Esophagus squamous epithelium (tissue), 4 donors: ENCODE data around the gene GRXCR2.

Experiments
- POLR2A ChIP-seq, 4 donors: fragments of 450-650 bp; IDR thresholded peaks; one replicate each; pipeline ENCODE4 v1.6.1; 2017; ENCODE audit warnings: antibody characterized with exemption in 4 of 4, mild to moderate bottlenecking in 4 of 4, moderate library complexity in 3 of 4
- TF ChIP-seq, protein P1 (sequence below), 6 experiments: fragments of 450-650 bp in 4 of 6; fragments of 200-600 bp in 2 of 6; sonication (generic) in 2 of 6; IDR thresholded peaks; one replicate each; pipeline ENCODE4 v1.5.1; 2016 to 2019; ENCODE audit warnings: antibody characterized with exemption in 6 of 6, mild to moderate bottlenecking in 4 of 6, moderate library complexity in 4 of 6

DNA sequence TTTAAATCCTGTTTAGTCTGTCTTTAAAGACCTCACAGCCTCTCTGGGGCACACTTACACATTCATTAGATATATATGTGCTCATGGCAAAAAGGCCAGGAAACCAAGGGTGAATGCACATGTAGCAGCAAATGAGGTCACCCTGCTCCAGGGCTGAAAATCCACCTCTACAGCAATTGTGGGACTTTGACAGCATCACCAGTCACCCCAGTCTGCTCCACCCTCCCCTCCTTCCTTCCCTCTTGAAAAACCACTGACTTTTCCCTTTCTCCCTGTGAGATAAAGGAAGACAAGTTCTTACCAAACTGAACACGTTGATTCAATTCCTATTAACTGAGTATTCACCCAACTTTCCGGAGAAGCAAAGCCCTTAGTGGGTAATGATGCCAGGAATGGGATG is 48.4 kb upstream of the GRXCR2 start:
- TF ChIP-seq, protein P1, sequence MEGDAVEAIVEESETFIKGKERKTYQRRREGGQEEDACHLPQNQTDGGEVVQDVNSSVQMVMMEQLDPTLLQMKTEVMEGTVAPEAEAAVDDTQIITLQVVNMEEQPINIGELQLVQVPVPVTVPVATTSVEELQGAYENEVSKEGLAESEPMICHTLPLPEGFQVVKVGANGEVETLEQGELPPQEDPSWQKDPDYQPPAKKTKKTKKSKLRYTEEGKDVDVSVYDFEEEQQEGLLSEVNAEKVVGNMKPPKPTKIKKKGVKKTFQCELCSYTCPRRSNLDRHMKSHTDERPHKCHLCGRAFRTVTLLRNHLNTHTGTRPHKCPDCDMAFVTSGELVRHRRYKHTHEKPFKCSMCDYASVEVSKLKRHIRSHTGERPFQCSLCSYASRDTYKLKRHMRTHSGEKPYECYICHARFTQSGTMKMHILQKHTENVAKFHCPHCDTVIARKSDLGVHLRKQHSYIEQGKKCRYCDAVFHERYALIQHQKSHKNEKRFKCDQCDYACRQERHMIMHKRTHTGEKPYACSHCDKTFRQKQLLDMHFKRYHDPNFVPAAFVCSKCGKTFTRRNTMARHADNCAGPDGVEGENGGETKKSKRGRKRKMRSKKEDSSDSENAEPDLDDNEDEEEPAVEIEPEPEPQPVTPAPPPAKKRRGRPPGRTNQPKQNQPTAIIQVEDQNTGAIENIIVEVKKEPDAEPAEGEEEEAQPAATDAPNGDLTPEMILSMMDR (IDR thresholded peaks at IDR 0.05), result no peak
- no peak for TF ChIP-seq POLR2A (IDR thresholded peaks at IDR 0.05)
